GM12878 (cell line): Measurements from ENCODE around the gene C6orf89. TPM values are rescaled to one million over a fixed set of nuclear protein-coding genes. Genes with fewer than 3 reads are reported as not detected.

Source experiments
- ATAC-seq: fragments of 200-7000 bp; cut with Tn5 transposase; 3 replicates; pipeline ENCODE4 v1.9.1; 2020; ENCODE audit warnings: mild to moderate bottlenecking, moderate library complexity
- BruUV-seq: library from RNA; stranded (reverse); fragments of 400-500 nt; replicated peaks from 2 replicates; lab custom pipeline; 2021; lab: Mats Ljungman, UMichigan
- CTCF ChIA-PET: fragments of 300-600 bp; sonication (Branson Sonifier 250); formaldehyde crosslinking; extraction: SDS; loops from one replicate; lab custom pipeline; 2021; ENCODE audit warnings: inconsistent platforms; lab: Yijun Ruan, JAX
- POLR2A ChIA-PET: fragments of 350-600 bp; formaldehyde crosslinking; extraction: SDS; loops from one replicate; lab custom pipeline; 2021; ENCODE audit warnings: inconsistent platforms; lab: Charles Lee
- RAD21 ChIA-PET: fragments of 300-600 bp; sonication (Branson Sonifier 250); formaldehyde crosslinking; loops from one replicate; lab custom pipeline; 2023; ENCODE audit warnings: antibody characterized with exemption; ENCODE audit not compliant: unreplicated experiment; lab: Charles Lee
- SMC1A ChIA-PET: fragments of 300-600 bp; sonication (Branson Sonifier 250); formaldehyde crosslinking; loops from one replicate; lab custom pipeline; 2023; ENCODE audit not compliant: unreplicated experiment, uncharacterized antibody; lab: Charles Lee
- DNase-seq: peaks from one replicate; pipeline ENCODE4 v3.0.0-alpha.2; 2011; ENCODE audit warnings: low read depth, low spot score
- FAIRE-seq: peaks from 3 replicates; lab custom pipeline; 2011; peaks lifted over from hg19 to GRCh38; lab: Jason Lieb, UNC
- H2AFZ ChIP-seq: 2 replicates; pipeline ENCODE4 v1.6.0; 2011; ENCODE audit warnings: low read depth, low read length, control low read depth; ENCODE audit not compliant: control insufficient read depth
- H3K27ac ChIP-seq: 2 replicates; pipeline ENCODE4 v1.5.1; 2011; ENCODE audit warnings: control low read depth; ENCODE audit not compliant: control insufficient read depth, insufficient read depth
- H3K27me3 ChIP-seq, 2 experiments: replicated peaks in 1 of 2; 2 replicates each; pipeline versions ENCODE4 v1.6.0 to v1.6.1; 2011; ENCODE audit warnings: low read length in 1 of 2; ENCODE audit not compliant: control insufficient read depth in 2 of 2, insufficient read depth in 2 of 2
- H3K36me3 ChIP-seq, 2 experiments: 2 replicates each; pipeline ENCODE4 v1.5.1; 2011; ENCODE audit warnings: low read length in 1 of 2; ENCODE audit not compliant: control insufficient read depth in 2 of 2, insufficient read depth in 2 of 2
- H3K4me1 ChIP-seq: 2 replicates; pipeline ENCODE4 v1.6.1; 2011; ENCODE audit warnings: mild to moderate bottlenecking, low read length, moderate library complexity, mixed read lengths; ENCODE audit not compliant: control insufficient read depth, insufficient read depth
- H3K4me2 ChIP-seq: 2 replicates; pipeline ENCODE4 v1.6.0; 2011; ENCODE audit warnings: control low read depth; ENCODE audit not compliant: control insufficient read depth, insufficient read depth
- H3K4me3 ChIP-seq: fragments of 200-600 bp; sonication (generic); 2 replicates; pipeline ENCODE4 v1.5.1; 2016
- H3K79me2 ChIP-seq: 2 replicates; pipeline ENCODE4 v1.6.0; 2011; ENCODE audit warnings: low read length; ENCODE audit not compliant: control insufficient read depth, insufficient read depth
- H3K9ac ChIP-seq: 2 replicates; pipeline ENCODE4 v1.8.0; 2011; ENCODE audit warnings: low read length, control low read depth, mixed read lengths; ENCODE audit not compliant: control insufficient read depth, insufficient read depth
- H3K9me3 ChIP-seq: replicated peaks from 3 replicates; pipeline ENCODE4 v1.5.1; 2011; ENCODE audit warnings: mild to moderate bottlenecking, low read length; ENCODE audit not compliant: control insufficient read depth, insufficient read depth
- H4K20me1 ChIP-seq: 2 replicates; pipeline ENCODE4 v1.6.0; 2011; ENCODE audit not compliant: control insufficient read depth, insufficient read depth
- CHD1 ChIP-seq: IDR thresholded peaks from 2 replicates; pipeline ENCODE4 v1.6.1; 2012; ENCODE audit warnings: low read depth, low read length, improper control_type of control experiment
- HDAC2 ChIP-seq: fragments of 200-600 bp; sonication (generic); IDR thresholded peaks from 2 replicates; pipeline ENCODE4 v1.6.1; 2017
- IRF5 ChIP-seq: fragments of 450-650 bp; IDR thresholded peaks from 2 replicates; pipeline ENCODE4 v1.6.1; 2017; ENCODE audit warnings: borderline replicate concordance
- KAT2A ChIP-seq: conservative IDR thresholded peaks from 2 replicates; pipeline ENCODE4 v1.6.1; 2011; ENCODE audit warnings: low read depth, low read length; ENCODE audit not compliant: control insufficient read depth
- LARP7 ChIP-seq: fragments of 450-650 bp; IDR thresholded peaks from 2 replicates; pipeline ENCODE4 v1.6.1; 2017; ENCODE audit warnings: mild to moderate bottlenecking
- MEF2A ChIP-seq: IDR thresholded peaks from 2 replicates; pipeline ENCODE4 v1.6.1; 2011; ENCODE audit warnings: low read depth, mild to moderate bottlenecking, low read length, moderate library complexity; ENCODE audit not compliant: insufficient read depth
- NR2C1 ChIP-seq: fragments of 450-650 bp; IDR thresholded peaks from 2 replicates; pipeline ENCODE4 v1.6.1; 2017; ENCODE audit warnings: antibody characterized with exemption, mild to moderate bottlenecking, moderate library complexity
- NR2C2 ChIP-seq: IDR thresholded peaks from 2 replicates; pipeline ENCODE4 v1.6.1; 2011; ENCODE audit warnings: borderline replicate concordance, low read depth; ENCODE audit not compliant: control insufficient read depth, insufficient read length
- PAX5 ChIP-seq: IDR thresholded peaks from 2 replicates; pipeline ENCODE4 v1.6.1; 2011; ENCODE audit warnings: low read depth, low read length, borderline replicate concordance
- RAD51 ChIP-seq: fragments of 450-650 bp; IDR thresholded peaks from 2 replicates; pipeline ENCODE4 v1.6.1; 2016; ENCODE audit warnings: moderate library complexity, mild to moderate bottlenecking, inconsistent platforms
- SPI1 ChIP-seq: IDR thresholded peaks from 2 replicates; pipeline ENCODE4 v1.6.1; 2011; ENCODE audit warnings: low read depth, mild to moderate bottlenecking, low read length, moderate library complexity, borderline replicate concordance; ENCODE audit not compliant: insufficient read depth
- SREBF1 ChIP-seq: IDR thresholded peaks from 2 replicates; pipeline ENCODE4 v1.6.1; 2012; ENCODE audit warnings: mild to moderate bottlenecking, low read length
- SUZ12 ChIP-seq: fragments of 200-600 bp; sonication (generic); IDR thresholded peaks from one replicate; pipeline ENCODE4 v1.6.1; 2018; ENCODE audit warnings: antibody characterized with exemption, mild to moderate bottlenecking; ENCODE audit not compliant: unreplicated experiment
- ZNF24 ChIP-seq: fragments of 450-650 bp; IDR thresholded peaks from 2 replicates; pipeline ENCODE4 v1.6.1; 2017; ENCODE audit warnings: antibody characterized with exemption, mild to moderate bottlenecking
- WGBS: methylation state at CpG from one replicate; pipeline ENCODE4 v1.1.6; 2016; ENCODE audit warnings: low lambda C conversion rate; ENCODE audit not compliant: insufficient replicate concordance, insufficient coverage; ENCODE audit errors: missing lambda C conversion rate; 5-methylcytosine and 5-hydroxymethylcytosine counted together
- in situ Hi-C: fragments of 300-500 bp; cut with MboI; formaldehyde crosslinking; loops from 9 replicates; pipeline ENCODE4 v1.14.3; 2018; ENCODE audit warnings: mixed read lengths
- intact Hi-C: fragments of 100-400 bp; cut with micrococcal nuclease; formaldehyde crosslinking; loops from one replicate; pipeline ENCODE4 v1.14.2; 2022; ENCODE audit not compliant: unreplicated experiment
- polyA plus RNA-seq, 11 experiments: library from polyadenylated mRNA; depleted of rRNA in 4 of 11; unstranded in 6 of 11; stranded (reverse) in 5 of 11; fragments of >200 nt; fragmentation: Nextera tagmentation in 4 of 11; fragmentation: Illumina TruSeq in 1 of 11; extraction: Ambion mirVana in 4 of 11; extraction: Trizol in 1 of 11; gene quantifications; 1 replicate in 1 of 11; 2 replicates in 10 of 11; pipeline versions ENCODE4 v1.2.1 to v1.2.3, GENCODE V29; 2011 to 2016; ENCODE audit warnings: inconsistent platforms in 2 of 11, missing spikeins in 2 of 11, low read depth in 1 of 11
- total RNA-seq, 4 experiments: library from RNA; depleted of rRNA in 3 of 4; stranded (reverse); fragments of >200 nt in 3 of 4; fragmentation: Illumina TruSeq in 1 of 4; extraction: Trizol in 1 of 4; gene quantifications; 2 replicates each; pipeline versions ENCODE4 v1.2.1 to v1.2.3, GENCODE V29; 2013 to 2021
- TF ChIP-seq, protein P1 (sequence below): fragments of 450-650 bp; formaldehyde crosslinking; IDR thresholded peaks from 2 replicates; pipeline ENCODE4 v1.5.0; 2022; ENCODE audit warnings: mild to moderate bottlenecking, missing genetic modification characterization
- TF ChIP-seq, protein P2 (sequence below): fragments of 450-650 bp; IDR thresholded peaks from 2 replicates; pipeline ENCODE4 v1.6.1; 2017; ENCODE audit warnings: antibody characterized with exemption, mild to moderate bottlenecking, moderate library complexity

Gene C6orf89
- total and polyA plus RNA-seq, 10 of the 15 experiments (the other 5 are each of a cell fraction or from before 2014, with no cell fraction given) = 10.8 to 42.7 (median 28.6) TPM

DNA sequence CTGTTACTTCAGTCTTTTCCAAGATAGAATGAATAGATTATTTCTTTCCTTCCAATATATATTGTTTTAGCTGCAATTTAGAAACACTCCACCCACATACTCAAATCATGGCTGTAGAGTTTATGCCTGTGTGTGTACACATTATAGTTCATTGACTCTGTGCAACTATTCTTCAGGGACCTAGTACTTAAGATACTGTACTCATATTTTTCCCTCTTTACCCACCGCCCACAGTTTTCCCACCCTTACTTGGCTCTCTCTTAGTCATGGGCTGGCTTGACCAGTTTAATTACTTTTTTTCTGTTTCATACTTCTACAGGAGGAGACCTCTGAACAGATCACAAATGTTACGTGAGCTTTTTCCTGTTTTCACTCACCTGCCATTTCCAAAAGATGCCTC, 30.4 kb downstream of the C6orf89 start:
- ChIA-PET POLR2A (no interaction called here), RAD21 (interaction anchor here (1.0 kb wide), 1 partner anchor 27 kb away, joined by 3 read pairs; no protein-coding TSS in a partner anchor), SMC1A (interaction anchor here (1.2 kb wide), 1 partner anchor 102 kb away, joined by 4 read pairs; no protein-coding TSS in a partner anchor), CTCF (interaction anchor here (0.7 to 5.6 kb wide), 2 partner anchors 46 to 102 kb away, joined by 3 to 40 read pairs; no protein-coding TSS in a partner anchor)
- FAIRE-seq (no peak), ATAC-seq (no peak), DNase-seq (no peak)
- no peak overlapping the region for H2AFZ ChIP-seq
- peaks cover 20% of the 10 kb centered on the region for H3K4me1 ChIP-seq
- peaks cover 4 to 5% of the 10 kb centered on the region in 2 experiments; a peak in 3 of 4 replicates for H3K36me3 ChIP-seq
- intact Hi-C loops (no loop called here), in situ Hi-C loops (no loop called here)
- H3K79me2 ChIP-seq = no peaks in the 10 kb centered on the region
- no peak overlapping the region for H3K27ac ChIP-seq
- no peaks in the 10 kb centered on the region for H3K9me3 ChIP-seq
- no peak overlapping the region for H3K4me2 ChIP-seq
- no TSS peak for BruUV-seq
- no peak overlapping the region for H3K9ac ChIP-seq
- TF ChIP-seq SPI1 = no peak
- no peak for TF ChIP-seq NR2C2
- TF ChIP-seq IRF5 = no peak
- TF ChIP-seq HDAC2 = no peak
- no peak for TF ChIP-seq RAD51
- no peak for TF ChIP-seq LARP7
- TF ChIP-seq, protein P1, sequence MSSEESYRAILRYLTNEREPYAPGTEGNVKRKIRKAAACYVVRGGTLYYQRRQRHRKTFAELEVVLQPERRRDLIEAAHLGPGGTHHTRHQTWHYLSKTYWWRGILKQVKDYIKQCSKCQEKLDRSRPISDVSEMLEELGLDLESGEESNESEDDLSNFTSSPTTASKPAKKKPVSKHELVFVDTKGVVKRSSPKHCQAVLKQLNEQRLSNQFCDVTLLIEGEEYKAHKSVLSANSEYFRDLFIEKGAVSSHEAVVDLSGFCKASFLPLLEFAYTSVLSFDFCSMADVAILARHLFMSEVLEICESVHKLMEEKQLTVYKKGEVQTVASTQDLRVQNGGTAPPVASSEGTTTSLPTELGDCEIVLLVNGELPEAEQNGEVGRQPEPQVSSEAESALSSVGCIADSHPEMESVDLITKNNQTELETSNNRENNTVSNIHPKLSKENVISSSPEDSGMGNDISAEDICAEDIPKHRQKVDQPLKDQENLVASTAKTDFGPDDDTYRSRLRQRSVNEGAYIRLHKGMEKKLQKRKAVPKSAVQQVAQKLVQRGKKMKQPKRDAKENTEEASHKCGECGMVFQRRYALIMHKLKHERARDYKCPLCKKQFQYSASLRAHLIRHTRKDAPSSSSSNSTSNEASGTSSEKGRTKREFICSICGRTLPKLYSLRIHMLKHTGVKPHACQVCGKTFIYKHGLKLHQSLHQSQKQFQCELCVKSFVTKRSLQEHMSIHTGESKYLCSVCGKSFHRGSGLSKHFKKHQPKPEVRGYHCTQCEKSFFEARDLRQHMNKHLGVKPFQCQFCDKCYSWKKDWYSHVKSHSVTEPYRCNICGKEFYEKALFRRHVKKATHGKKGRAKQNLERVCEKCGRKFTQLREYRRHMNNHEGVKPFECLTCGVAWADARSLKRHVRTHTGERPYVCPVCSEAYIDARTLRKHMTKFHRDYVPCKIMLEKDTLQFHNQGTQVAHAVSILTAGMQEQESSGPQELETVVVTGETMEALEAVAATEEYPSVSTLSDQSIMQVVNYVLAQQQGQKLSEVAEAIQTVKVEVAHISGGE (CRISPR knock-in tag) = no peak
- TF ChIP-seq PAX5 = no peak
- no peak for TF ChIP-seq KAT2A
- no peak for TF ChIP-seq SUZ12
- TF ChIP-seq, protein P2, sequence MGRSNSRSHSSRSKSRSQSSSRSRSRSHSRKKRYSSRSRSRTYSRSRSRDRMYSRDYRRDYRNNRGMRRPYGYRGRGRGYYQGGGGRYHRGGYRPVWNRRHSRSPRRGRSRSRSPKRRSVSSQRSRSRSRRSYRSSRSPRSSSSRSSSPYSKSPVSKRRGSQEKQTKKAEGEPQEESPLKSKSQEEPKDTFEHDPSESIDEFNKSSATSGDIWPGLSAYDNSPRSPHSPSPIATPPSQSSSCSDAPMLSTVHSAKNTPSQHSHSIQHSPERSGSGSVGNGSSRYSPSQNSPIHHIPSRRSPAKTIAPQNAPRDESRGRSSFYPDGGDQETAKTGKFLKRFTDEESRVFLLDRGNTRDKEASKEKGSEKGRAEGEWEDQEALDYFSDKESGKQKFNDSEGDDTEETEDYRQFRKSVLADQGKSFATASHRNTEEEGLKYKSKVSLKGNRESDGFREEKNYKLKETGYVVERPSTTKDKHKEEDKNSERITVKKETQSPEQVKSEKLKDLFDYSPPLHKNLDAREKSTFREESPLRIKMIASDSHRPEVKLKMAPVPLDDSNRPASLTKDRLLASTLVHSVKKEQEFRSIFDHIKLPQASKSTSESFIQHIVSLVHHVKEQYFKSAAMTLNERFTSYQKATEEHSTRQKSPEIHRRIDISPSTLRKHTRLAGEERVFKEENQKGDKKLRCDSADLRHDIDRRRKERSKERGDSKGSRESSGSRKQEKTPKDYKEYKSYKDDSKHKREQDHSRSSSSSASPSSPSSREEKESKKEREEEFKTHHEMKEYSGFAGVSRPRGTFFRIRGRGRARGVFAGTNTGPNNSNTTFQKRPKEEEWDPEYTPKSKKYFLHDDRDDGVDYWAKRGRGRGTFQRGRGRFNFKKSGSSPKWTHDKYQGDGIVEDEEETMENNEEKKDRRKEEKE = no peak
- no peak for TF ChIP-seq ZNF24
- no peak for TF ChIP-seq CHD1
- no peak for TF ChIP-seq MEF2A
- TF ChIP-seq NR2C1 = no peak
- no peak for TF ChIP-seq SREBF1
- no peak overlapping the region for H3K4me3 ChIP-seq
- 53% methylated on average over 2 of the region's 2 CpGs for WGBS
- no peaks in the 10 kb centered on the region for H3K27me3 ChIP-seq
- H4K20me1 ChIP-seq = peaks cover 10% of the 10 kb centered on the region; the same call in 1 of the 2 replicates
